AG20443 (cell line): Measurements from ENCODE around the gene CASTOR1.

Source experiments
- DNase-seq: peaks from one replicate; pipeline ENCODE4 v3.0.0; 2012; ENCODE audit warnings: low spot score, mixed read lengths

CASTOR1 gene

DNA sequence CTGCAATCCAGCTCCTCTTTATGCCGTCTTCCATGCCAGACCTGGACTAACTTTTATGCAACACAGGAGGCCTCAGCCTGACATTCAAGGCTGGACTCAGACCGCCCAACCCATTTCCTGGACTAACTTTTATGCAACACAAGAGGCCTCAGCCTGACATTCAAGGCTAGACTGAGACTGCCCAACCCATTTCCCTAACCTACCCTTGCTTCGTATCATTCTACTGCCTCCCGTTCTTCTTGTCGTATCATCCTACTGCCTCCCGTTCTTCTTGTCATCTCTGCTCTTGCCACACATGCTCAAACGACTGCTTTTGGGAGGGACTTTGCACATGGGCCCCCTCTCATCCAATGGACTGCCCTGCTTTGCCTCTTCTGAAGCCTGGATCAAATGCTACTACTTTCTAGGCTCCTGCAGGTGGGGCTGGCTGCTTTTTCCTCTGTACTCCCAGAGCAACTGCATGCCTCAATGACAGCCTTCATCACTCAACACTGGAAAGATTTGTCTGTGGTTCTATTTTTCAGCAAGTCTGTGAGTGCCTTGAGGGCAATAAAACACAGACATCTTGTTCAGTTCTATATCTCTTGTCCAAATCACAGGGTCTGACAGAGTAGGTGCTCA lies 29.6 kb upstream of the CASTOR1 start:
- no peak for DNase-seq

DNA sequence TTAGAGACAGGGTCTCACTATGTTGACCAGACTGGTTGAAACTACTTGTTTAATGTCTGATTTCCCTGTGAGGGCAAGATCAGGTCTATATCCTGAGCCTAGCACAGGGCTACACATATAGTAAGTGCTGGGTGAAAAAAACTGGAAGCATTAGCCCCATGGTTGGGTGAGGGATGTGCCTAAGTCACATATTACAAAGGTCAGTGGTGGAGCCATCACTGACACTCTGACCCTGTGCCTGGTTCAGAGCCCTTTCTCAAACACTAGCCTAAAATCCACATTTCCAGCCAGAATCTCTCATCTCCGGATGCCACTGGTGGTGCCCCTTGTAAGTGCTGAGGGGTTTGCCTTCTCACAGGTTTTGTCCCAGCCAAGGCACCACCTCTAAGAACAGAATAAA lies 28.5 kb upstream of the CASTOR1 start:
- DNase-seq = no peak

DNA sequence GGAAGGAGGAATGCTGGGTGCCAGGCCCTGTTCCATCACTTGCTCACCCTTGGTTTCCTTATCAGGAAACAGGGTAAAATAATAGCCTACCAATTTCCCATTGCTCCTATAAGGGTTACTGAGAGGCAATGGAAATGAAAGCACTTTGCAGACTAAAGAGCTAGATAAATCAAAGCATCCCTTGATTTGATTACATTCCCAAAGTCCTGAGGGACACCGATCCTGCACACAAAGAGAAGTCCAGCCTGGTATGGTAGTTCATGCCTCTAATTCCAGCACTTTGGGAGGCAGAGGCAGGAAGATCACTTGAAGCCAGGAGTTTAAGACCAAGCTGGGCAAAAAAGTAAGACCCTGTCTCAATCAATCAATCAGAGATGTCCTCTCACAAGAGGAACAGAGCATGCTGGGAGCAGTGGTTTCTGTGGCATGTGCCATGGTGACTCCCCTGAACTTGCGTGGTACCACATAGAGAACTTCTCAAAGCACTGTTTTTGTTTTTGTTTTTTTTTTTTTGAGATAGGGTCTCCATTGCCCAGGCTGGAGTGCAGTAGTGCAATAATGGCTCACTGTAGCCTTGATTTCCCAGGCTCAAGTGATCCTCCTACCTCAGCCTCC lies 26.8 kb upstream of the CASTOR1 start:
- no peak for DNase-seq

DNA sequence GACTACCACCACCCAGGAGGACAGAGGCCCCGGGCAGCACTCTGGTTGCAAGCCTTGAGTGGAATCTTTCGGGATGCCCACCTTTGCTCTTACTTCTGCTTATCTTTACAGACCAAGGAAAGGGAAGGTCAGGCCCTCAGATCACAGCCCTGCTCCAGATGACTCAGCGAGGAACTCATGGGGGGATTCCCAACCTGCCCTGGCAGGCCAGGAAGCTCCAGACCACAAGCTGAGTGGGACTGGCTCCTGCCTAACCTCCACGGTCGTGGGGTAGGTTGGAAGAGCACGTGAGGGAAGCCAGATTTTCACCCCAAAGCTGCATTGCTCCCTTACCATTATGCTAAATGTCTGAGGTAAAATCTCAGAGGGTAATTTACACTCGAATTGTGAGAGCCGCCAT lies 25.6 kb upstream of the CASTOR1 start:
- DNase-seq = no peak

DNA sequence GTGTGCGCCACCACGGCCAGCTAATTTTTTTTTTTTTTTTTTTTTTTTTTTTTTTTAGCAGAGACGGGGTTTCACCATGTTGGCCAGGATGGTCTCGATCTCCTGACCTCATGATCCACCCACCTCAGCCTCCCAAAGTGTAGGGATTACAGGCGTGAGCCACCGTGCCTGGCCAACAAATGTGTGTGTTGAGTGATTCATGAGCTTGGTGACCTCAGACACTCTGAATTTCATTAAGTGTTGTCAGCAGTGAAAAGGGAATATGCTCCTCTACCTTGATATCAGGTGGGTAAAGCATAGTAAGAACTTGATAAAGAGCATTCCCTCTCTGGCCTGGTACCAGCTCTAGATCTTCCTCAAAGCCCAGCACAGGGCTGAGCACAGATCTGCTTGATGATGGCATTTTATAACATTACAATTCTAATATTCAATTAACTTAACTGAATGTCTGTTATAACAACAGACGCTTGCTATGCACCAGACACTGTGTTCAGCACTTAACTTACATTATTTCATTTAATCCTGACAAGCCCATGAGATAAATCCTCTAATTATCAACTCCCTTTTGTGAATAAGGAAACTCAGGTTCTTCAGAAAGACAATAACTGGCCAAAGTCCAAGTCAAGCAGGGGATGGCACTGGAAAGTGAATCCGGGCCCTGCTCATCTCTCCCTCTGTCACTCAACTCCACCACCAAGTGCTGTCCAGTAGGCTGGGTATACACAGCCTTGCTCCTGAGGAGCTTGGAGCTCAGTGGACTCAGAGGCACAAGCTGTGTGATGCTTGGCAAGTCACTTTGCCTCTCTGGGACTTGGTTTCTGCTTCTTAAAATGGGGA lies 24.4 kb upstream of the CASTOR1 start:
- DNase-seq = no peak

DNA sequence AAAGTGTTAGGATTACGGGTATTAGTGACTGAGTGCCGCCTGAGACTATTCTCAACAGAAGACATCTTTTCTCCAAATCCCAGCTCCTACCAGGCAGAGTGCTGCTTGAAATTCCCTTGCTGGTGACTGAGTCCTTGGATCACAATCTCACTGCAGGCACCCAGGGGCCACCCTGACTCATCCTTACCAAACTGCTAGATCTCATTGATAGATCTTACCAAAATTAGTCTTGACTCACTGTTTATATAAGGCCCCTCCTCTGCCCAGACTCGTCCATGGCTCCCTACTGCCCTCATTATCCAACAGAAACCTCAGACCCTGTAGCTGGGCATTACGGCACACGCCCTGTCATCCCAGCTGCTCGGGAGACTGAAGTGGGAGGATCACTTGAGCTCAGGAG lies 22.7 kb upstream of the CASTOR1 start:
- DNase-seq = peak; percentile 62

DNA sequence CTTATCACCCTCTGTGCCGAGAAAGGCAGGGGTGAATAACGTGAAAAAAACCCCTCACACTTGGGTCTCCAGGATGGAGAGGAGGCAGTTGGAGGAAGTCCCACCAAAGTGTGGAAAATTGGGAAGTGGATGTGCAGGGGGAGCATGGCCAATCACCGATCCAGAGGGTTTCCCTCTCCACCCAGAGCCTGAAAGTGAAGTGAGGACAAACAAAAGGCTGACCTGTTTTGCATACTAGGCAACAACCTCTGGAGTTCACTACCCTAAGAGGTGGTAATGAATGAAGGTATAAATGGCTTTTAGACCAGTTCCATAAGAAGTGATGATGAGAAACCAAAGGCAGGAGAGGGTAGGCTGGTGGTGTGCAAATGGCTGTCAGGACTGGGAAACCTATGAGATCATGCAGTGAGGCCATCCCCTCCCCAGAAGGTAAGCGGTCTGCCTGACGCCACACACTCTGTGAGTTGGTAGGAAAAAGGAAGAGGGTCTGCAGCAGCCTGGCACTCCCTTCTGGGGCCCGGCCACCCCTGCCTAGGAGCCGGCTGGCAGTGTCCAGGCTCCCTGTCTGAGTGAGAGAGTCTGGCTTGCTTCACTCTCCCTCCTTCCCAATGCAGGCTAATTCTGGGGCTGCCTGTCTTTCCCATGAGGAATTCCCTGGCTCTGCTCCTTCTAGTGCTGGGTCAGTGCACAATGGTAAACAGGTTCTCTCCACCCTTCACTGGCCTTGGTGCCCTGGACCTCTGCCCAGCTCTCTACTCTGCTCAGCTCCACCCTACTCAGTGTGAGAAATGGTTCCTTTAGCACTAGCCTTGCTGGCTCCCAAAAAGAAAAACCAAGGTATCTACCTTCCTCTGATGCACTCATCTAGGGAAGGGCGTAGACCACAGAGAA lies 21.8 kb upstream of the CASTOR1 start:
- DNase-seq = peak; percentile 82

DNA sequence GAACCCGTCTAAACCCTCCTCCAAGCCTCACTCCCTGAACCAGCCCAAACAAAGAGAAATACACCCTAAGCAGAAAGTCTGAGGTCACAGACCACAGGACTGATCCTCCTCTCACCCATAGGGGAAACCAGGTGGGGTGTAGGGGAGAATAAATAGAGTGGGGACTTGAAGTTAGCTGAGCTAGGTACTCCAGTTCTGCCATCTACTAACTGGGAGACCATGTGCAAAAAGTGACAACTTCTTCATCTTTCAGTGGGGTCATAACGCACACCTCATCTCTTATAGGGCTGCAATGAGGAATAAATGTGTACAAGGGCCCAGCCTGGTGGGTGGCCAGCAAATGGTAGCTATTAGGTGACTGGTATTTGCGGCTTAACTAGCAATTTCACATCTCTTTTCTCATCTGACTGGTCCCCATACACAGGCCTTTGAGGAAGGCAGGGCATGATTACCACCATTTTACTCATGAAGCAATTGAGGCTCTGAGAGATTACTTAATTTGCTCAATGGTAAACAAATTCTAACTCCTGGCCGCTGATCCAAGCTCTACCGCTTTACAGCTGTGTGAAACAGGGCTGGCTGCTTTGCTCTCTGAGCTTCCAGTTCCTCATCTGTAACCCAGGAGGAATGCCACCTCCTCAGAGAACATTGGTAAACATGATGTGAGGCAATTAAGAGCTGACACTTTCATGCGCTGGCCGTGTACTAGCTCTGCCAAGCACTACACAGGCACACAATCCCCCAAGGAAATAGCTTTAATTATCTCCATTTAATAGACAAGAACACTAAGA lies 20.8 kb upstream of the CASTOR1 start:
- peak; percentile 60 for DNase-seq

DNA sequence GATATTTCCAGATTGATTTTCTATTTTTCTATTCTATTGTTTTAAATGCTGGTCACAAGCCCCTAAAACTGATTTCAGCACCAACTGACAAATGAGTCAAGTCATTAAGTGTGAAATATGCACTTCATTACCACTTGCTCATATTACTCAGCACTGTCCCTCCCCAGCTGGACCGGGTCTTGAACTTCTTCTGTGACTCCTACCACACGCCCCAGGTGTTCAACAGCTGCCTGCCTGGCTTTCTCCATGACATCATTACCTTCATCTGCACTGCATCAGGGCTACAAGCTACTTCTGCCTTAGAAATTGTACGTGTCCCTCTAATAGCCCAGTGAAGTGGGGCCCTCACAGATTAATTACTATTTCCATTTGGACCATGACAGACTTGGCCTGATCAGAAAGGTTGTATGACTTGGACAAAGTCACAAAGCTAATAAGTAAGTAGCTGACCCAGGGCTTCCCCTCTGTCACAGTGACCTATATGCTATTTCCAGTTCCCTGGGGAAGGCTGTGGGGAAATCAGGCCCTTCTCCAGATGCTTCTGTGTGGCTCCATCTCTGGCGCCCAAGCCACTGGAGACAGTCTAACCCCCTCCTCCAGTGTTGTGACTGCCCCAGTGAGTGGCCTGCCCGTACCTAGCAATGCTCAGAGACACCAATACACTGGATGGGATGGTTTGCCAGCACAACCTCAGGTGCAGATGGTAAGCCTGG lies 19.4 kb upstream of the CASTOR1 start:
- peak; percentile 43 for DNase-seq

DNA sequence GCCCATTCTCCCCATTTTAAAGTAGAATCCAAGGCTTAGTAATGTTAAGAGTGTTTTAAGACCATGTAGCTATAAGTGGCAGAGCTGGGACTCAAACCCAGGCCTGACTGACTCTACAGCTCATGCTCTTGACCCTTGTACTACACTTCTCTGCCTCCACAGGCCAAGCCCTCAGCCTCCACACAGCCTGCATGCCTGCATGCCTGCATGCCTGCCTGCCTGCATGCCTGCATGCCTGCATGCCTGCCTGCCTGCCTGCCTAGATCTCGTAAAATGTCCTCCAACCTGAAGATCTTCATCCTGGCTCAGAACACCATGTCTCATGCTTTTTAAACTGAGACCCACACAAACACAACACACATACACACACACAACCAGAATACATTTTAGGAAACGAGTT lies 18.8 kb upstream of the CASTOR1 start:
- DNase-seq = no peak

DNA sequence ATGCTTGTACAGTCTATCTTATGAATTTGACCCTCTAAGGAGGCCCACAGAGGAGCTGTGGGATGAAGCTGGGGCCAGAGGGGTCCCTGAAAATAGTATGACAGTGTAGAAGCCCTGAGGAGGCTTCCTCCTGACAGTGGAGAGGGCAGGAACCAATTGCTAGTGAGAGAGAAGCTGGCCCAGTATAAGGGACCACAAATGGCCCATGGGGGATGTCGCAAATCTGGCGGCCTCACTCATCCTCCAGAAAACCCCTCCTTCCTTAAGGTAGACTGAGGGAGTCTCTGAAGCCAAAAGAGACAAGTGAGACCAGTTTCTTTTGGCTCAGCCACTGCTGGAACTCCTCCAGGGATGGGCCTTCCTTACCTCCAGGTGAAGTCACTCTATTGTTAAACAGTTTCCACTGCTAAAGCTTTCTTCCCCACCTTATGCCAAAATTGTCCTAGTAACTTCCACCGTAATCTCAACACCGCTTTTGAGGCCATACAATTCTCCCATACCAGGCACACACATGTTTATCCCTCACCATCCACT lies 17.8 kb upstream of the CASTOR1 start:
- DNase-seq = no peak

DNA sequence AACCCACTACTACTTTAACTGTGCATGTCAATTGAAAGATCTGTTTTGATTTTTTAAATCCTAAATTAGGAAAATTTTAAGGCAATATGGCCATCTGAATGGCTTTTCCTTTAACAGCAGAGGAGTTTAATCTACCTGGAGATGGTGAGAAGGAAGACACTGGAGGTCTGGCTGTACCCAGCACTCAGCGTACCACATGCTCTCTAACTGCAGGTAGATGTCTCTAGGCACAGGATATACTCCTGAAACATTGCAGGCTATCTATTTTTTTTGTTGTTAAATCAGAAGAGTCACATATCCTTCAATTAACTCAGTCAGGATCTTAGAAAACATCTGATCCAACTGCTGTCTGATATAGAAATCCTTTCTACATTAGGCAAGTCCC lies 17.3 kb upstream of the CASTOR1 start:
- no peak for DNase-seq

DNA sequence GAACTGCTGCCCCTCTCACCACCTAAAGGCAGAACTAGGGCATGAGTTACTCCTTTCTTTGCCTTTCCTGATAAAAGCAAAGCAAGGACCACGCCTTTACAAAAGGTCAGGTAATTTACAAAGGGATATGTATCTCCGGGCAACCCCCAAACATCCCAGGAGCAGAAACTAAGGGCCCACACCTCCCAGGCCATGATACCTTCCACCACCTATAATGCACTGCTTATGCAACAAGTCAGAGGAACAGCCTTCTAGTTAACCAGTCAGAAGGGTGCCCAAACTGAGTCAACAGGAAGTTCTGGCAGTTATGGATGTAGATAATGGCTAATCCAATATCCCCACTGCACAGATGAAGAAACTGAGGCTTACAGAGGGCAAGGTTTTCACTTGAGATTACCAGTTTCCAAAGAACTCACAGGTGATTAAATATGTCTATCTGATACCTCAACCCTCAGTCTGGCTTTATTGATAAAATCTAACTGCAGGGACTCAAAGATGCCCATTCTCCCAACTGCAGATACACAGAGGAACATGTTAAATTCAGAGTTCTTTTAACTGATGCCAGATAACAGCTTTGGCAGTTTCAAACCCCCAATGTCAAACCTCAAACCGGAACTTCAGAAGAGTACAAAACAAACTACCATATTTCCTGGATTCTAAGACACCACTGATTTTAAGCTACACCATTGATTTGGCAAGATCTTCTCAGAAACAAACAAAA lies 16.8 kb upstream of the CASTOR1 start:
- no peak for DNase-seq

DNA sequence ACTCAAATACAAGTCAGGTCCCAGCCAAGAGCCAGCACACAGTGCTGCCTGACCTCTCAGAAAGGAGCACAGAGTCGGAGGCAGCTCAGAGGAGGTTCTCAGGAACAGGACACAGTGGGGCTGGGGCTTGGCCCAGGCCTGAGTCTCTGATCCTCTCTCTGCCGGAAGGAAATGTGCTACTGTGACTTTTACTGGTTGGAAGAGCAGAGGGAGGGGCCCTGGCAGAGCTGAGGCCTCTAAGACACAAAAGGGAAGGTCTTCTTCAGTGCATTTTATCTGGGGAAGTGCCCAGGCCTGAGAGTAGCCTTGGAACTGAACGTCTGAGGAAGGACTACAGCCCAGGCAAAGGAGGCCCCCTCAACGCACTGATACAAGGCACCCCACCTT lies 16.2 kb upstream of the CASTOR1 start:
- DNase-seq = peak; percentile 32

DNA sequence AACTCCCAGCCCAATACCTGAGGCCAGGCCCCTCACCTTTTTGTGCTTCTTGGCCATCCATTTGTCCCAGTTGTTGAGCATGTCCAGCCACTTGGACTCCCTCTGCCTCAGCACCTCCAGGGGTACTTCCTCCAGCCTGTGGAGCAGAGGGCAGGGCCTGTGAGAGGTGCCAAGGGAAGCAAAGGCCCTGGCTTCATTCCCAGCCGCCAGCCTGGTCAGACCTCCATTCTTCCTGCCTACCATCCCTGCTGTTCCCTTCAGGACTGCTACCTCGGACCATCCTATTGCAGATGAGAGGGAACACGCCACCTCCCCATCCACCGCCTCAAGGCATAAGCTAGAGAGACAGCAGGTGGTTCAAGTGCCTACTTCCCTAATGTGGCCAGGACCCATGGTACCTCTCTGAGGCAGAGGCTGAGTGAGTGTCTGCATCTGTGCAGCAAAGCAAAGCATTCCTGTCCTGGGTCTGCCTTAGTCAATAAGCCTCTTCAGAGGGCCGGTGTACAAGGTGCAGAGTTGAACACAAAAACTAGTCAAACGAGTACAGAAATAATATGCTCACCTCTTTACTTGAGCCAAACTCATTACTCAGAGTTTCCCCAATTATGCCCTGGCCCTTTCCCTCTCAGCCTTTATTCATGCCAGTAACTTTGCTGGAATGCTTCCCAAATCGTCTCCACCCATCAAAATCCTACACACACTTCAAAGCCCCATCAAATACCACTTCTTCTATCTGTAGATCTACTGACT lies 15.4 kb upstream of the CASTOR1 start:
- peak; percentile 33 for DNase-seq

DNA sequence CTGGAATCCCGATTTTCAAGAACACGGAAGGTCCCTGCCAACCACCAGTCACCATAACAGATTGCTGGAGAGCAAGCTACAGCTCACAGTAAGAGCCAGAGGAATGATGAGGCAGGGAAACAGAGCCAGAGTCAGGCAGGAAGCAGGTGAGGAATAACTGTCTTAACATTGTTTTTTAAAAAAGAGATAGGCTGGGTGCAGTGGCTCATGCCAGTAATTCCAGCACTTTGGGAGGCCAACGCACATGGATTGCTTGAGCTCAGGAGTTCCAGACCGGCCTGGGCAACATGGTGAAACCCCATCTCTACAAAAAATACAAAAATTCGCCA lies 13.5 kb upstream of the CASTOR1 start:
- DNase-seq = no peak

DNA sequence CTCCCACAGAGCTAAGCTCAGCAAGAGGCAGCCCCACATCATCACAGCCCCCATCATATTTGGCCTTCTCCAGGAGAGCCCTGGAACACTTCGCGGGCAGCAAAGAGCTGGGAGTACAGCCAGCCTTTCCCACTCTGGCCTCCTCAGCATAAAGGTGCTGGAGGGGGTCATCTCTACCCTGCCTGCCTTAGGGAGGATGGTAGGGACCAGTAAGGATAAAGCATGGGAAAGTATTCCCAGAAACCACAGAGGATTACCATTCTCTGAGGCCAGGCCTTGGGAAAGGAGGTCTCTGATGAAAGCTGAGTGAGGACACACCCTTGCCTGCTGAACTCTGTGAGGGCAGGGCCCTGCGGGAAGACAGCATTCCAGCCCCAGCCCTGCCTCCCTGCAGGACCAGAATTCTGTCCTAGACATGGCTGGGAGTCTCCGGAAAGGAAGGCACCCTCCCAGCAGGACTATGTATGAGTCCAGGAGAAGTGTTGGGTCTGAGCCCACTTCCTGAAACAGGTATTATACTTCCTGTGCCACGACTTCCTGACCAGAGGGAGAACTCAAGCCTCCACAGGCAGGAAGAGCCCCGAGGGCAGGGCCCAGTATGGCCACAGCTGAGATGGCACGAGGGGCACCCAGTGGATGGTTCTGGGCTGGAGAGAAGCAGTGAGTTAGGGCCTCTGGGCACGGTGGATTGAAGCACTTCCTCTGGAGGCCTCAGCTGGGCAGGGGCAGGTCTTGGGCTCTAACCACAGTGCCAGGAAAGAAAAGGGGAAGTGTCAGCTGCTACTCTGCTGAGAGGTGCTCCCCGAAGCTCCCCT lies 12.9 kb upstream of the CASTOR1 start:
- DNase-seq = peak; percentile 85

DNA sequence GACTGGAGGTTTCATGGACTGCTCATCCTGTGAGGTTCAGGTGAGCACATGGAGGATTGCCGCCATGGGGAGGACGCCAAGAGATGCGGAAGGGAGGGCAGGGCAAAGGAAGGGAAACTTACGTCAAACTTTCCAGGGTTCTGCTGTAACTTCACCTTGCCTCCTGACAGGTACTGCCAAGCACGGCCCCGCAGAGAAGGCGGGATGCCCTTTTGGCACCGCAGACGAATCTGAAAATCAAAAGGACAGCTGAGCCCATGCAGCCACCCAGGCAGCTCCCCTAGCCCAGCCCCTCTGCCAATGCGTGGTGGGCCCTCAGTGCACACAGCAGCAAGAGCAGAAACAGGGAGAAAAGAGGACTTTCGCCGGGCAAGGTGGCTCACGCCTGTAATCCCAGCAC lies 10.0 kb upstream of the CASTOR1 start:
- DNase-seq = no peak
